Activated gamma-delta T cell treated with anti-CD3 and anti-CD28 coated beads, Interleukin-2, amount 50 U/mL, for 16 hours (primary cell): Measurements from ENCODE around the gene TMEM200A.

ENCODE experiments used
- DNase-seq: peaks from one replicate; pipeline ENCODE4 v3.0.0-alpha.2; 2020; ENCODE audit warnings: low read depth

Gene TMEM200A

GRCh38 chr6:130377915-130378314 lies 12.1 kb downstream of the TMEM200A start:
- DNase-seq, result no peak

GRCh38 chr6:130379223-130379622 lies 13.4 kb downstream of the TMEM200A start:
- DNase-seq, result no peak

- no peak for DNase-seq
Measured at GRCh38 chr6:130381012-130381411, 15.2 kb downstream of the TMEM200A start.

DNA sequence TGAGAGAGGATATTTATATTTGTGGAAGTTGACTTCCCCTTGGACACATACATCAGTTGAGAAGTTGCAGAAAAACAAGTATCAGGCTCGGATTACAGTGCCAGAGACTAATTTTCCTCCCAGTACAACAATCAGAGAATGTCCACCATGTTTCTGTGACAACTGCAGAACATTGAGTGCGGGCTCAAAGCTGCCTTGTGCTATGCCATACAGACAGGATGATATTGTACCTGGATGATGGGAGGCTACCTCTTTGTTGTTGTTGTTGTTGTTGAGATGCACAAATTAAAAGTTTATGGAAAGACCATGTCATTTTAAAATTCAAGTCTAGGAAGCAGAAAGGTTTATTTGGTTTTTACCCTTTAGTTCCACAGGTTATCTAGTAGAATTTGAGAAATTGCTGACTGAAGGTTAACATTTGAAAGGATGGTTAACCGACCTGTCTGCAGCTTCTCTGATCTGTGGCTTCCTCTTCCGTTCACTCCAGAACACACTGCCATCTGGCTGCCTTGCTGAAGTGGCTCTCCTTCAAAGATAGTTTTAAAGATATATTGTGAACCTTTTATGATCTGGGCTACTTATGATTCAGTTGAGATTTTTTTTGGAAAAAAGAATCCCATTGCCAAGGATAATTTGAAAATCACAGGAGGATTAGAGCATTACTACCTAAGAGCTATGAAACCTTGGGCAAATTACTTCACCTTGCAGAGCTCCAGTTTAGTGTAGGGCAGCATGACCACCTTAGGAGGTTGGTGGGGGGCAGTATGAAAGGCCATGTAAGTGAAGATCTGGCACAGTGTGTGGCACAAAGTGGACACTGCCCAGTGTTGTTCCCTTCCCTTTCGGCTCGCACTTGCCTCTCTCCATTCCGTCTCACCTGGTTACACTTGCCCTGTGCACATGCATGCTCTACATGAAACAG lies 15.9 kb downstream of the TMEM200A start:
- peak; percentile 20 for DNase-seq

GRCh38 chr6:130382872-130383490 lies 17.2 kb downstream of the TMEM200A start:
- DNase-seq, result no peak

GRCh38 chr6:130385064-130385695 lies 19.4 kb downstream of the TMEM200A start:
- DNase-seq, result no peak

DNA sequence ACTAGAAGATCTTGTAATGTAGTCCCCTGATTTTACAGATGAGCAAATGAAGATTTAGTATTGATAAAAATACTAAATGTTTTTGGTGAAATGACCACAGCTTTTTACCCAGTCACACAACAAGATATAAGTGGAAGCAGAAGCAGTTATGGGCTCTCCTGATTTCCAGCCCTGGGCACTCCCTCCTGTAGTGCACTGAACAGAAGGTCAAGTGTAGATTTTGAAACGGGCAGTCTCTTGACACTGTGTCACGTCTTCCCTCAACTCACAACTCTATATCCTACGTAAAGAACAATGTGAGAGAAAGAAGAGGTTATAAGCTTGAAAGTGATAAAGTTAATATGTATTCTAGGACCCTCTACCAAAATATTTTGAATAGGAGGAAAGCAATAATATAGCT lies 23.3 kb downstream of the TMEM200A start:
- DNase-seq, result no peak

DNA sequence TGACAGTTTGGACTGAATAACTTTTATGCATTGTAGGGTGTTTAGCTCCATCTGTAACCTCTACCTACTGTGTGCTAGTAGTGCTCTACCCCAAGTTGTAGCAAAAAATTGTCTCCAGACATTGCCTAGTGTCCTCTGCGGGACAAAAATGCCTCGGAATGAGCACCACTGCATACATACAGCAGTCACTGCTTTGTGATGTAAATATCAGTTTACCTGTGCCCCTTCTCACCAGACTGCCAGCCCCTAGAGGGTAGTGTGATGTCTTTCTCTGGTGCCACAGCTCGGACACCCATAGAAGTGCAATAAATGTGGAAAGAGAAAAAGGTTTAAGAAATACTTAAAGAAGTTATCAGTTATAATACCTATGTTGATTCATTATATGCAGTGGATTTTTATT lies 25.1 kb downstream of the TMEM200A start:
- no peak for DNase-seq

DNA sequence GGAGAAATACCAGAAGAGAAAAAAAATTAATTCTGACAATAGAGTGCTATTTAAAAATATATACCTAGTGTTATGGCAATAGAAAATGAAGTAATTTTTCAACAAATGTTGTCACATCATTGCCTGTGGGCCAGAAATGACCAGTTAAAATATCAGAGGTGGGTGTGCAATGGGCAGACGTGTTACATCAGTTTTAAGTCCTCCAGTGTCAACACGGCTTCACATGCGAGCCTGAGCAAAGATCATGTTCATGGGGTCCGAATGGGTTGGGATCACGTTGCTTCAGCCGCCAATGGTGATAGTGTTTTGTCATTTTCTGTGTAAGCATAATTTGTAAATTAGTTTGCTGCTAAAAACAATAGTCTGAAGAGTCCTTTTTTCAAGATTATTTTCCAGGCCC lies 27.5 kb downstream of the TMEM200A start:
- DNase-seq, result no peak

- DNase-seq, result no peak
Measured at GRCh38 chr6:130394246-130394645, 28.4 kb downstream of the TMEM200A start.

DNA sequence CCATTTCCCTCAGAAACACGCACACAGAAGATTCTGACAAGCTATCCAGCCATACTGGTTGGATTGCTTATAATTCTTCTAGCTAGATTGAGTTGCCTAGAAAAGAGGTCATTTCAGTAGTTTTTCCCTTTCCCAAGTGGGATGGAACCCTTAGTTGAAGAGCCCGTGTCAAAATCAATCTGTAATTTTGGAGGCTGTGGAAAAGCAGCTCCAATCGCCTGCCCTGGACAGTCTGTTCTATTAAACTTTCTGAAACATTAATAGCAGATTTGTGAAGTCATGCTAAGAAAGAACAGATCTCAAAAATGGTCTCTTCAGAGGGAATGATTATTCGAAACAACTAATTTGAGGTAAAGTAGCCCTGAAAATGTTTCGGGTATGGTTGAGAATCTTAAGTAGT lies 29.3 kb downstream of the TMEM200A start:
- DNase-seq, result no peak

GRCh38 chr6:130396722-130397121 lies 30.9 kb downstream of the TMEM200A start:
- DNase-seq, result no peak

DNA sequence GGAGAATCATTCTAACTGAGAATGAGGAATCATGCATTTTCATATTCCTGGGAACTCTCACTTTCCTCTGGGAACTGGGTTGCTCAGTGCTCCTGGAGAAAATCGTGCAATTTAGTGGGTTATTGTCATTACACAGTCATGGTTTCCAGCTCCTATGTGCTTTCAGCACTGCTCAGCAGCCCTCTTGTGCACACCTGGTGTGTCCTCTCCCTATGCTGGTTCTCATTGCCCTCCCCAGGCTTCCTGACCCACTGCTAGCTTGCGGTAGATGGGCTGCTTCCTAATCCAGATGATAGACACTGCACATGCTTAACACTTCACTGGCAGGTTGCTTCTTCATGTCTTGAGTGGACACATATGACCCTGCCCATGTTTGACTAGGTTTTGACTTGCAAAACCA lies 39.7 kb downstream of the TMEM200A start:
- no peak for DNase-seq

DNA sequence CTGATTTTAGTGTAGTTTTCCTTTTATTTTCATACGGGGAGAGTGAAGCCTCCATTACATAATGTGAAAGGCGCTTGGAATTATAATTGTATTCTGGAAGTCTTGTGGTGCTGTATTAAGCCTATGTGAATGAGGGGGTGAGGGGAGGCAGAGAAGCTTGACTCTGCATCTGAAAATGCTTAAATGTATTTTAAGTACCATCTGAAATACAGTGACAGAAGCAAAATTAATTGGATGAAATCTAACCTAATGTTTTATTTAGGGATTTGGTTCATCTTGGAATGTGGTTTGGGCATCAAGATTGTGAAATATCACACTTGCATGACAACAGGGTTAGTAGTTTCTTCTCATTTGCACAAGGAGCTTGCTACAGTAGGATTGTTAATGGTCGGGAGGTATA lies 41.2 kb downstream of the TMEM200A start:
- DNase-seq, result no peak

DNA sequence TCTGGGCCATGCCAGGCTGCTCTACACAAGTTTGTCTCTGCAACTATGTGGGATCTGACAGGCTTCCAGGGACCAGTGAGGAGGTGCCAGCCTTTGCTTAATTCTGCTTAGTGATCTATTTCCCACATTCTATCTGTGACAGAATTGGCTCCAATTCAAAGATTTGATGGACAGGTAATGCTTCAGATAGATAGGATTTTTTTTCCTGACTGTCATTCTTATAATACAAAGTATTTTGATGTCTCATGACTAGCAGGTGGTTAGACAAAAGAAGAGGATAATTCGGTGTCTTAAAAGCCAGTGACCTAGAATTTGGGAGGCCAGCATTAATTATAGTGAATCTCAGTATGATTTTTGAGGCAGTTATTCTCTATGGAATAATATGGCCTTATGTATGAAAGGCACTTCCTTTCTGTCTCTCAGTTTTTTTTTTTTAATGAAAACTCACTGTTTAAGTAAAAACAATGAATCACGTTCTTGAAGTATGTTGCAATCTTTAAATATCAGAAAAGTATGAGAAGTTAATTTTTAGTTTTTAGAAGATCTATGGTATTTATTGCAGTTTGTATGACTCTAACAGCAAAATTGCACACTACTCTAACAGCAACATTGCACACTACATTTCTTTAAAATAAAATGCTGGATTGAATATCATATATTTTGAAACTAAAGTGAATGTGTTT lies 43.7 kb downstream of the TMEM200A start:
- DNase-seq, result no peak

- DNase-seq, result no peak
Measured at GRCh38 chr6:130411481-130411880, 45.7 kb downstream of the TMEM200A start.

GRCh38 chr6:130412556-130413290 lies 46.9 kb downstream of the TMEM200A start:
- no peak for DNase-seq

- DNase-seq, result no peak
Measured at GRCh38 chr6:130417951-130418350, 52.1 kb downstream of the TMEM200A start.

- no peak for DNase-seq
Measured at GRCh38 chr6:130420911-130421310, 55.1 kb downstream of the TMEM200A start.

GRCh38 chr6:130421585-130421984 lies 55.8 kb downstream of the TMEM200A start:
- DNase-seq, result no peak

DNA sequence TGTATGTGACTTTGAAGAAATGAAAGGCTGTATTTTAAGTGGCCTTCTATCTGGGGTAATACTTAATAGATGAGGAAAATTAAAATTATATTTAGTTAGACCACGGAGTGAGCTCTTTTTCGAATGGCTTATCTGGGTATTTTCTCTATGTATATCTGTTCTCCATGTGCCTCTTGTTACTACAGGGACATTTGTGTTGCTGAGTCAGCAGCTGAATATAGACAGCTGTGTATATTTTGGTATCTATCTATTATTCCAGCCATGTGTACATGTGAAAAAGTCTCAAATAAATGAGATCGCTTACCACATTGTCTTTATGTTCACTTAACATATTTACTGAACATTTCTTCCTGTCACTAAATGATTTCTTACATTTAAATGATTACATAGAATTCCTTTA lies 57.2 kb downstream of the TMEM200A start:
- DNase-seq, result no peak

- DNase-seq, result no peak
Measured at GRCh38 chr6:130424710-130425109, 58.9 kb downstream of the TMEM200A start.
